Psoas muscle (tissue), 8 donors: Measurements from ENCODE around the gene ECE2. TPM values are rescaled to one million over a fixed set of nuclear protein-coding genes. Genes with fewer than 3 reads are reported as not detected.

Experiments used
- ATAC-seq, 4 donors: fragments of 200-7000 bp; cut with Tn5 transposase; one replicate each; pipeline ENCODE4 v1.9.1; 2020; ENCODE audit warnings: moderate library complexity in 3 of 4, mild to moderate bottlenecking in 2 of 4
- DNase-seq, 2 donors: peaks; one replicate each; pipeline ENCODE4 v3.0.0-alpha.2; 2020
- H3K27ac ChIP-seq: fragments of 200-600 bp; one replicate; pipeline ENCODE4 v1.8.0; 2022
- H3K27me3 ChIP-seq, 3 donors: fragments of 200-600 bp in 1 of 3; one replicate each; pipeline versions ENCODE4 v1.6.1 to v1.8.0; 2013 to 2022; ENCODE audit warnings: low read length in 2 of 3, mild to moderate bottlenecking in 2 of 3, moderate library complexity in 1 of 3; ENCODE audit not compliant: insufficient read depth in 3 of 3
- H3K36me3 ChIP-seq, 2 donors: fragments of 200-600 bp in 1 of 2; one replicate each; pipeline versions ENCODE4 v1.6.1 to v1.8.0; 2013 to 2022; ENCODE audit warnings: low read depth in 1 of 2, mild to moderate bottlenecking in 1 of 2, moderate library complexity in 1 of 2; ENCODE audit not compliant: insufficient read depth in 1 of 2
- H3K4me1 ChIP-seq: fragments of 200-600 bp; one replicate; pipeline ENCODE4 v1.8.0; 2022
- H3K4me3 ChIP-seq: fragments of 200-600 bp; one replicate; pipeline ENCODE4 v1.8.0; 2022; ENCODE audit warnings: mild to moderate bottlenecking
- H3K9me3 ChIP-seq: fragments of 200-600 bp; one replicate; pipeline ENCODE4 v1.8.0; 2022
- WGBS, 3 donors: extraction: QIAGEN DNeasy Blood & Tissue Kit; methylation state at CpG; one replicate each; pipeline versions ENCODE4 v1.1.6 to v1.1.7; 2013; 5-methylcytosine and 5-hydroxymethylcytosine counted together
- intact Hi-C, 2 donors: fragments of 100-400 bp; cut with DNase I; formaldehyde crosslinking; loops; one replicate each; pipeline versions ENCODE4 v1.11.0 to v1.14.2; 2022
- polyA plus RNA-seq, 3 donors: library from polyadenylated mRNA; stranded (reverse); fragments of 200-250 nt; gene quantifications; one replicate each; pipeline ENCODE4 v1.2.3, GENCODE V29; 2013
- total RNA-seq, 4 donors: library from RNA; stranded (reverse); fragmentation: NEBNext Ultra II Directional in 2 of 4; extraction: Animal tissue kit (Norgen Biotek cat#: 25700) in 2 of 4; gene quantifications; one replicate each; pipeline versions ENCODE4 v1.2.1 to v1.2.4, GENCODE V29; 2021 to 2023
- TF ChIP-seq, protein P1 (sequence below): fragments of 200-600 bp; IDR thresholded peaks from one replicate; pipeline ENCODE4 v1.8.0; 2022; ENCODE audit warnings: antibody characterized with exemption
- donor health status: healthy with polysubstance abuse.
- donor health status: DM: no; HTN: no; CAD: no; lungs with moderate emphysema.
- donor health status: Bipolar disorder and iron deficiency.
- donor health status: healthy.
- donor health status: DM: yes; HTN: yes; CAD: no.
- donor health status: DM: no; HTN: no; CAD: no.
- donor health status: DM: no; HTN: no; CAD: no.
- donor health status: DM: yes; HTN: yes; CAD: no.

The ECE2 gene
- total and polyA plus RNA-seq, 7 donors: not detected

- H3K9me3 ChIP-seq: no peaks in the 10 kb centered on the region
- WGBS, 3 donors: 1 to 2% (median 1%) methylated on average over 45 to 91 of the region's 91 CpGs
- peak overlapping the region; percentile 43 for H3K4me3 ChIP-seq
- H3K27ac ChIP-seq: no peak overlapping the region
- H3K27me3 ChIP-seq: peaks cover 2 to 65% (median 11%) of the 10 kb centered on the region in 3 donors
- intact Hi-C loops: loop anchor here in 1 of 2 donors (10.0 kb wide), 1 partner anchor 365 kb away; no protein-coding TSS in a partner anchor
- DNase-seq (no peak), ATAC-seq (peak; percentile 64 to 75 (median 69))
- TF ChIP-seq, protein P1, sequence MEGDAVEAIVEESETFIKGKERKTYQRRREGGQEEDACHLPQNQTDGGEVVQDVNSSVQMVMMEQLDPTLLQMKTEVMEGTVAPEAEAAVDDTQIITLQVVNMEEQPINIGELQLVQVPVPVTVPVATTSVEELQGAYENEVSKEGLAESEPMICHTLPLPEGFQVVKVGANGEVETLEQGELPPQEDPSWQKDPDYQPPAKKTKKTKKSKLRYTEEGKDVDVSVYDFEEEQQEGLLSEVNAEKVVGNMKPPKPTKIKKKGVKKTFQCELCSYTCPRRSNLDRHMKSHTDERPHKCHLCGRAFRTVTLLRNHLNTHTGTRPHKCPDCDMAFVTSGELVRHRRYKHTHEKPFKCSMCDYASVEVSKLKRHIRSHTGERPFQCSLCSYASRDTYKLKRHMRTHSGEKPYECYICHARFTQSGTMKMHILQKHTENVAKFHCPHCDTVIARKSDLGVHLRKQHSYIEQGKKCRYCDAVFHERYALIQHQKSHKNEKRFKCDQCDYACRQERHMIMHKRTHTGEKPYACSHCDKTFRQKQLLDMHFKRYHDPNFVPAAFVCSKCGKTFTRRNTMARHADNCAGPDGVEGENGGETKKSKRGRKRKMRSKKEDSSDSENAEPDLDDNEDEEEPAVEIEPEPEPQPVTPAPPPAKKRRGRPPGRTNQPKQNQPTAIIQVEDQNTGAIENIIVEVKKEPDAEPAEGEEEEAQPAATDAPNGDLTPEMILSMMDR: no peak
- peaks cover 18% of the 10 kb centered on the region for H3K4me1 ChIP-seq
- no peaks in the 10 kb centered on the region for H3K36me3 ChIP-seq
These were observed 15.7 kb upstream of the ECE2 start for GRCh38 chr3:184259878-184260723.

DNA sequence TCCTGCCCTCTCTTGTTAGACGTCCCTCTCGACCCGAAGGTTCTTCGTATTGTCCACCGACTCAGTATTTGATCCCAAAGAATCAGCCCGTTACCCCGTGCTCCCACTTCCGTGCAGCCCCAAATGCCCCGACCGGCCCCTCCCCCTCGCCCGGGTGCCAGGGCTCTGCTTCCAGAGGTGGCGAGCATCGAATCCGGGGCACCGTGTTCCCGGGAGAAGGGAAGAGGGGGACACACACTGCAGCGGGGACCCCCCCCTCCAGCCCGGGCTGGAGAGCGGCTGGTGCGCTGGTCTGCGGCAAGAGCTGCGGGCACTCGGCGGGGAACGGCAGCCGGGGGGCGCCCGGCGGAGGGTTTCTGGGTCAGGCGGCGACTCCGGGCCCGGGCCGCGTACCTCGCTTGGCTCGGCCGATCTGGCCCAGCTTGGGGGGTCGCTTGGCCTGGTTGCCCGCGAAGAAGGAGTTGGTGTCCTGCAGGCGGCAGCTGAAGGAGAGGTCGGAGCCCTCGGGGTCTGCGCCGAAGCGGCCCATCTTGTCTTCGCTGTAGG is 15.0 kb upstream of the ECE2 start:
- Histone ChIP-seq H3K27ac (no peak overlapping the region), H3K36me3 (no peaks in the 10 kb centered on the region), H3K4me1 (peaks cover 18% of the 10 kb centered on the region), H3K27me3 (peaks cover 2 to 68% (median 11%) of the 10 kb centered on the region in 3 donors), H3K9me3 (no peaks in the 10 kb centered on the region), H3K4me3 (peak overlapping the region; percentile 58)
- DNase-seq (no peak), ATAC-seq (no peak)
- intact Hi-C loops: no loop called here
- WGBS, 3 donors: 0 to 2% (median 1%) methylated on average over 41 to 49 of the region's 49 CpGs
- TF ChIP-seq, protein P1: no peak

GRCh38 chr3:184261270-184261853 is 14.5 kb upstream of the ECE2 start, which contains the start of gene CAMK2N2:
Gene CAMK2N2 (minus strand): TSS chr3:184261553. CDS start chr3:184261285, 268 bp downstream.
- H3K9me3 ChIP-seq: no peaks in the 10 kb centered on the region
- no peaks in the 10 kb centered on the region for H3K36me3 ChIP-seq
- ATAC-seq (peak; percentile 57 to 76 (median 68)), DNase-seq (peak; percentile 66 to 68)
- 0 to 1% (median 1%) methylated on average over 25 to 66 of the region's 67 CpGs for WGBS, 3 donors
- no peak within 1 kb of the TSS for H3K27ac ChIP-seq
- H3K27me3 ChIP-seq: peaks cover 2 to 71% (median 11%) of the 10 kb centered on the region in 3 donors
- peak within 1 kb of the TSS; percentile 58 for H3K4me3 ChIP-seq
- TF ChIP-seq, protein P1: no peak
- peaks cover 18% of the 10 kb centered on the region for H3K4me1 ChIP-seq
- intact Hi-C loops: no loop called here

- H3K4me1 ChIP-seq: peaks cover 18% of the 10 kb centered on the region
- DNase-seq (peak in 1 of 2 donors; percentile 50), ATAC-seq (peak in 2 of 4 donors; percentile 22 to 36)
- WGBS, 3 donors: 1 to 2% (median 2%) methylated on average over 45 to 66 of the region's 66 CpGs
- H3K27ac ChIP-seq: no peak overlapping the region
- no peaks in the 10 kb centered on the region for H3K36me3 ChIP-seq
- TF ChIP-seq, protein P1: no peak
- H3K27me3 ChIP-seq: peaks cover 2 to 76% (median 11%) of the 10 kb centered on the region in 3 donors
- H3K4me3 ChIP-seq: peak overlapping the region; percentile 58
- no peaks in the 10 kb centered on the region for H3K9me3 ChIP-seq
- intact Hi-C loops: no loop called here
These were observed 13.7 kb upstream of the ECE2 start for GRCh38 chr3:184261854-184262763.
